Bone marrow (tissue), 2 donors: ENCODE measurements around the gene LKAAEAR1.
A peak's percentile ranks its signal among the peaks of the same experiment; 100 is the strongest.

ENCODE experiments used
- DNase-seq, 2 donors: peaks; one replicate each; lab custom pipeline; 2025; lab: John Stamatoyannopoulos, UW

The LKAAEAR1 gene

GRCh38 chr20:64065062-64065973 lies 18.9 kb downstream of the LKAAEAR1 start:
- DNase-seq: no peak

GRCh38 chr20:64064145-64064698 lies 20.0 kb downstream of the LKAAEAR1 start:
- DNase-seq: no peak

GRCh38 chr20:64063389-64064144 lies 20.6 kb downstream of the LKAAEAR1 start:
- DNase-seq: no peak

- peak; percentile 75 to 83 for DNase-seq
These were observed 21.4 kb downstream of the LKAAEAR1 start, which contains the start of gene TCEA2 for GRCh38 chr20:64062596-64063388. TCEA2 (plus strand) TSS chr20:64063198; CDS start chr20:64063313, 115 bp downstream.

GRCh38 chr20:64062276-64062595 lies 22.0 kb downstream of the LKAAEAR1 start:
- no peak for DNase-seq

GRCh38 chr20:64058536-64058935 lies 25.7 kb downstream of the LKAAEAR1 start:
- DNase-seq: no peak

- DNase-seq: peak; percentile 34 to 38
These were observed 26.3 kb downstream of the LKAAEAR1 start for GRCh38 chr20:64057628-64058498.

- no peak for DNase-seq
These were observed 27.1 kb downstream of the LKAAEAR1 start for GRCh38 chr20:64056889-64057627.

- no peak for DNase-seq
These were observed 27.6 kb downstream of the LKAAEAR1 start for GRCh38 chr20:64056639-64056888.

- no peak for DNase-seq
These were observed 28.1 kb downstream of the LKAAEAR1 start for GRCh38 chr20:64055893-64056638.

- DNase-seq: no peak
These were observed 28.8 kb downstream of the LKAAEAR1 start for GRCh38 chr20:64055396-64055892.

GRCh38 chr20:64053841-64054661 lies 30.1 kb downstream of the LKAAEAR1 start:
- no peak for DNase-seq

GRCh38 chr20:64052987-64053840 lies 31.0 kb downstream of the LKAAEAR1 start:
- no peak for DNase-seq

GRCh38 chr20:64052326-64052722 lies 31.9 kb downstream of the LKAAEAR1 start:
- no peak for DNase-seq

- DNase-seq: no peak
These were observed 32.5 kb downstream of the LKAAEAR1 start for GRCh38 chr20:64051561-64052325.

- no peak for DNase-seq
These were observed 33.2 kb downstream of the LKAAEAR1 start for GRCh38 chr20:64051033-64051452.
